GM12872 (cell line): ENCODE results near the gene DAPK1.

Source experiments
- TF ChIP-seq, protein P1 (sequence below): IDR thresholded peaks from 3 replicates; pipeline ENCODE4 v1.5.1; 2011; ENCODE audit warnings: low read depth, mild to moderate bottlenecking, low read length, moderate library complexity; ENCODE audit not compliant: insufficient read depth

The DAPK1 gene

DNA sequence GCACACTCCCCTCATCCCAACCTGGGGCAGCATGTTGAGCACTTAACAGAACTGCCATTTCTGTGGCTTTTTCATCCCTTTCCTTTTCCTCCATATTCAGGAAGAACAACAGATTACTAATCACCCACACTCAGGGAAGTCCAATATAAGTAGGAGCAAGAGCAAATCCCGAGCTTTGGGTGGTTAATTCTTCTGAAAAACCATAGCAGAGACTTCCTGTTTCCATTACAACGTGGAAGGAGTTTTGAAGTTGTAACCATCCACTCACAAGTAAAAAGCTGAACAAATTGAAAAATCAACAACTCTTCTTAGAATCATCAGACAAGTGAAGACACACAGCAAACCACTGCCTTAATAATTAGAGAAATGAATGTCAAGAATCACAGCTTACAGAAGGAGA lies 236.4 kb downstream of the DAPK1 start:
- TF ChIP-seq, protein P1, sequence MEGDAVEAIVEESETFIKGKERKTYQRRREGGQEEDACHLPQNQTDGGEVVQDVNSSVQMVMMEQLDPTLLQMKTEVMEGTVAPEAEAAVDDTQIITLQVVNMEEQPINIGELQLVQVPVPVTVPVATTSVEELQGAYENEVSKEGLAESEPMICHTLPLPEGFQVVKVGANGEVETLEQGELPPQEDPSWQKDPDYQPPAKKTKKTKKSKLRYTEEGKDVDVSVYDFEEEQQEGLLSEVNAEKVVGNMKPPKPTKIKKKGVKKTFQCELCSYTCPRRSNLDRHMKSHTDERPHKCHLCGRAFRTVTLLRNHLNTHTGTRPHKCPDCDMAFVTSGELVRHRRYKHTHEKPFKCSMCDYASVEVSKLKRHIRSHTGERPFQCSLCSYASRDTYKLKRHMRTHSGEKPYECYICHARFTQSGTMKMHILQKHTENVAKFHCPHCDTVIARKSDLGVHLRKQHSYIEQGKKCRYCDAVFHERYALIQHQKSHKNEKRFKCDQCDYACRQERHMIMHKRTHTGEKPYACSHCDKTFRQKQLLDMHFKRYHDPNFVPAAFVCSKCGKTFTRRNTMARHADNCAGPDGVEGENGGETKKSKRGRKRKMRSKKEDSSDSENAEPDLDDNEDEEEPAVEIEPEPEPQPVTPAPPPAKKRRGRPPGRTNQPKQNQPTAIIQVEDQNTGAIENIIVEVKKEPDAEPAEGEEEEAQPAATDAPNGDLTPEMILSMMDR, result no peak

DNA sequence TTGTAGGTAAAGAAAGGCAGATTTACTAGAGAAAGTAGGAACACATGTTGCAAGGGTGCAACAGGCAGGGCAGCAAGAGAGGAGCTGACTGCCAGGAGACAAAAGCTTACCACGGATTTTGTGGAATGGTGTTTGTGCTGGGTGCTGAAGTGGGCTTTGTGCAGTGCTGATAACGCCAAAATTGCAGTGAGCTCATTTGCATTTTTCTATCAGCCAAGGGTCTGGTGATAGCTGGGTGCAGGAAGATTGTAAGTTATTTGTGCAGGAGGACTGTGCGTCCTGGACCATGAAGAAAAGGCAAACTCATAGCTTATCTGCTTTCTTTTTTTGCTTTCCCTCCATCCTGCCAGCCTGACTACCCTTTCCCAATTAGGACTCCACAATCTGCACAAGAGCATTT lies 241.9 kb downstream of the DAPK1 start:
- TF ChIP-seq, protein P1, result no peak

DNA sequence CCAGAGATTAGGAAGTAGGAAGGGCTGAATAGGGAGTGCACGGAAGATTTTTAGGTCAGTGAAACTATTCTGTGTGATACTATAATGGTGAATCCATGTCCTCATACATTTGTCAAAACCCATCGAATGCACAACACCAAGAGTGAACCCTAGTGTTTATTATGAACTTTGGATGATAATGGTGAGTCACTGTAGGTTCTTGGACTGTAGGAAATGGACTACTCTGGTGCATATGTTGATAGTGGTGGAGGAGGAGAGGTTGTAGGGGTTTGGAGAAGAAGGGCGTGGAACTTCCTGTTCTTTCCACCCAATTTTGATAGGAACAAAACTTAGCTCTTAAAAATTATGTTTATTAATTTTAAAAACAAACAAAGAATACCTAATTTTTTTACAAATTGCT lies 242.5 kb downstream of the DAPK1 start:
- TF ChIP-seq, protein P1, result no peak

DNA sequence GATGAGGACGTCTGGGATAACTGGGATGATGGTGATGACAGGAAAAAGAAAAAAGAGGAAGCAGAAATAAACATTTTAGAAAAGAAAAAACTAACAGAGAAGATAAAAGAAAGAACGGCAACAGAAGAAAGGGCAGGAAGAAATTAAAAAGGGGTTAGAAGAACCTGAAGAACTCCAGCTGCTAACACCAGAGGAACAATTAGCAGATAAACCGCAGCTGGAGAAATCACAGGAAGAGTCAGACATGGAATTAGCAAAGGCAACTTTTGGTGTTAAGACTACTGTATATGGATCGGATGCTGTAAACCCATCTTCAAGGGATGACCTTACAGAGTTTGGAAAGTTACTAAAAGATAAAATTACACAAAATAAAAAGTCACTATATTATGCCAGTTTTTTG lies 243.7 kb downstream of the DAPK1 start:
- TF ChIP-seq, protein P1, result no peak

DNA sequence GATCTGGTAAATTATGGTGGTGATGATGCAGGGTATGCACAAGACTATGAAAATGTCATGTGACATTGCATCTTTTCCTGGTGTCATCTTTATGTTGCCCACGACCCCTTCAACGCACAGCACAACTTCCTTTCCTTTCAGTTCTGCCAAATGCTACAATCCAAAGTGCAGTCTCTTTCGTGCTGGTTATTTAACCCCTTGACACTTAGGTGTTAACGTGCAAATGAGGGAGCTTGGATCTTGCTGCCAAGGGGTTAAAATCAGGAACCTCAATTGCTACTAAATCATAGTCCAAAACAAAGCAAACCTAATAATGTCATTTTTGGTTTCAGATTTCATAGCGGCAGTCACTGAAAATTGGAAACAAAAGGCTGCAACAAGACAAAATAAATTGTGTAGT lies 244.2 kb downstream of the DAPK1 start:
- TF ChIP-seq, protein P1, result no peak

DNA sequence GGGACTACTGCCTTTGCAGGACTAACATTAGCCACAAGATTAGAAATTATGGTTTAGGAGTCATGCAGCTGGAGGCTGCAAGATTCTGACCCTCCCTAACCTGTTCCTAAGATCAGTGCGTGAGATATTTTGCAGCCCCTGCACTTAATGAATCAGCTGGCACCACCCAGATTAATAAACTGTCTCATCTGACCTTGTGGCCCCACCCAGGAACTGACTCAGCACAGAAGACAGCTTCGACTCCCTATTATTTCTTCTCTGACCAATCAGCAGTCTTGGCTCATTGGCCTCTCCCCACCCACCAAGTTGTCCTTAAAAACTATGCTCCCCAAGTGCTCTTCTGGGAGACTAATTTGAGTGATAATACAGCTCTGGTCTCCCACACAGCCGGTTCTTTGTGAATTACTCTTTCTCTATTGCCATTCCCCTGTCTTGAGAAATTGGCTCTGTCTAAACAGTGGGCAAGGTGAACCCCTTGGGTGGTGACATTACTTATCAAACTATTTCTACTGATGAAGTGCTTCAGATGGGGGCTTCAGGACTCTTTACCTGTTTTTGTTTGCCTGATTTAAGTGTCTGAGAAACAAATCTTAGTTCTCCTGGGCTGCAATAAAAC lies 245.3 kb downstream of the DAPK1 start:
- TF ChIP-seq, protein P1, result no peak

DNA sequence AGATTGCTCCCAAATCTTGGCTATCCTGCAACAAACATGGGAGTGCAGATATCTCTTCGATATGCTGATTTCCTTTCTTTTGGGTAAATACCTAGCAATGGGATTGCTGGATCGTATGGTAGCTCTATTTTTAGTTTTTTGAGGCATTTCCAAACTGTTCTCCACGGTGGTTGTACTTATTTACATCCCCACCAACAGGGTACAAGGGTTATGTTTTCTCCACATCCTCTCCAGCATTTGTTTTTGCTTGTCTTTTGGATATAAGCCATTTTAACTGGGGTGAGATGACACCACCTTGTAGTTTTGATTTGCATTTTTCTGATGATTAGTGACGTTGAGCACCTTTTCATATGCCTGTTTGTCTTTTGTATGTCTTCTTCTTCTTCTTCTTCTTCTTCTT lies 248.5 kb downstream of the DAPK1 start:
- TF ChIP-seq, protein P1, result no peak
